ENCODE data around the gene FSHB. TPM values are rescaled to one million over a fixed set of nuclear protein-coding genes. Genes with fewer than 3 reads are reported as not detected.

The FSHB gene
- total RNA-seq, 2 experiments from 2014 or later, result not detected

DNA sequence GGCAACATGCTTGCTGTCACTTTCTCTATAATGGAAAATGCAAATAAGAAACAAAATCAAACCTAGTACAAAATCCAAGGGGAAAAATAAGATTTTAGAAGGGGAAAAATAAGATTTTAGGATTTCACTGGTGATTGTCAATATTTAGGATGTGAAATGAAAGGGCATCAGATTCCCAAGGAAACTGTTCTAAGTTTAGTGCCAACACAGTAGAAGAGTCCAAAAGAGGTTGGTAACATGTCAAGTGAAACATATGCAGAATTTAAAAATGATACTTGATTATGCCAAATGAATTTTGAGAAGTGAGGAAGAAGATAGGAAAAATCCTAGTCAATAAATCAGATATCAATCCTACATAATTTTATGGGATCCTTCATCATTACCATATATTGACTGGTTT, 46.4 kb downstream of the FSHB start:
- no peaks in the 10 kb centered on the region for H3K79me2 ChIP-seq (ENCODE audit: insufficient read depth, low read depth, low read length)
- no TSS peak for BruUV-seq (replicated peaks)
- CTCF ChIA-PET (ENCODE audit: unreplicated experiment), result no interaction called here
- no peaks in the 10 kb centered on the region for H3K9me3 ChIP-seq (ENCODE audit: low read length)
- TF ChIP-seq, protein P1, sequence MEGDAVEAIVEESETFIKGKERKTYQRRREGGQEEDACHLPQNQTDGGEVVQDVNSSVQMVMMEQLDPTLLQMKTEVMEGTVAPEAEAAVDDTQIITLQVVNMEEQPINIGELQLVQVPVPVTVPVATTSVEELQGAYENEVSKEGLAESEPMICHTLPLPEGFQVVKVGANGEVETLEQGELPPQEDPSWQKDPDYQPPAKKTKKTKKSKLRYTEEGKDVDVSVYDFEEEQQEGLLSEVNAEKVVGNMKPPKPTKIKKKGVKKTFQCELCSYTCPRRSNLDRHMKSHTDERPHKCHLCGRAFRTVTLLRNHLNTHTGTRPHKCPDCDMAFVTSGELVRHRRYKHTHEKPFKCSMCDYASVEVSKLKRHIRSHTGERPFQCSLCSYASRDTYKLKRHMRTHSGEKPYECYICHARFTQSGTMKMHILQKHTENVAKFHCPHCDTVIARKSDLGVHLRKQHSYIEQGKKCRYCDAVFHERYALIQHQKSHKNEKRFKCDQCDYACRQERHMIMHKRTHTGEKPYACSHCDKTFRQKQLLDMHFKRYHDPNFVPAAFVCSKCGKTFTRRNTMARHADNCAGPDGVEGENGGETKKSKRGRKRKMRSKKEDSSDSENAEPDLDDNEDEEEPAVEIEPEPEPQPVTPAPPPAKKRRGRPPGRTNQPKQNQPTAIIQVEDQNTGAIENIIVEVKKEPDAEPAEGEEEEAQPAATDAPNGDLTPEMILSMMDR (conservative IDR thresholded peaks at IDR 0.05; ENCODE audit: low read length), result no peak
- no peak for TF ChIP-seq EZH2phosphoT487 (IDR thresholded peaks at IDR 0.05; ENCODE audit: borderline replicate concordance, low read depth, low read length)
- H3K27ac ChIP-seq (ENCODE audit: low read depth, low read length, poor library complexity, severe bottlenecking), result no peak overlapping the region
- POLR2A ChIA-PET, result no interaction called here
- DNase-seq (ENCODE audit: low spot score), result no peak
- no peak overlapping the region for H2AFZ ChIP-seq (ENCODE audit: low read length)
- intact Hi-C loops (cut with micrococcal nuclease; ENCODE audit: unreplicated experiment), result no loop called here
- peaks cover 4% of the 10 kb centered on the region for H3K4me1 ChIP-seq (ENCODE audit: insufficient read depth, low read length, poor library complexity, severe bottlenecking)
- no peak overlapping the region for H3K4me3 ChIP-seq (ENCODE audit: low read depth, low read length, poor library complexity, severe bottlenecking)
- H3K36me3 ChIP-seq (ENCODE audit: insufficient read depth, low read length), result no peaks in the 10 kb centered on the region
- no peaks in the 10 kb centered on the region for H4K20me1 ChIP-seq (ENCODE audit: insufficient read depth, low read length)
- H3K9me2 ChIP-seq (ENCODE audit: insufficient read depth, low read length), result no peaks in the 10 kb centered on the region
- no peak overlapping the region for H3K4me2 ChIP-seq (ENCODE audit: low read length)

GRCh38 chr11:30279796-30280195, 49.0 kb downstream of the FSHB start:
- H3K79me2 ChIP-seq (ENCODE audit: insufficient read depth, low read depth, low read length), result no peaks in the 10 kb centered on the region
- BruUV-seq (replicated peaks), result no TSS peak
- no peak overlapping the region for H3K4me2 ChIP-seq (ENCODE audit: low read length)
- no peaks in the 10 kb centered on the region for H4K20me1 ChIP-seq (ENCODE audit: insufficient read depth, low read length)
- H3K9me3 ChIP-seq (ENCODE audit: low read length), result no peaks in the 10 kb centered on the region
- no peak for TF ChIP-seq EZH2phosphoT487 (IDR thresholded peaks at IDR 0.05; ENCODE audit: borderline replicate concordance, low read depth, low read length)
- TF ChIP-seq, protein P1 (conservative IDR thresholded peaks at IDR 0.05; ENCODE audit: low read length), result no peak
- no peak overlapping the region for H2AFZ ChIP-seq (ENCODE audit: low read length)
- ChIA-PET POLR2A (interaction anchor here (0.6 to 0.7 kb wide), 3 partner anchors 26 to 609 kb away, joined by 3 to 8 read pairs (median 3); no protein-coding TSS in a partner anchor), CTCF (ENCODE audit: unreplicated experiment) (no interaction called here)
- peaks cover 7% of the 10 kb centered on the region for H3K4me1 ChIP-seq (ENCODE audit: insufficient read depth, low read length, poor library complexity, severe bottlenecking)
- DNase-seq (ENCODE audit: low spot score), result no peak
- intact Hi-C loops (cut with micrococcal nuclease; ENCODE audit: unreplicated experiment), result no loop called here
- no peaks in the 10 kb centered on the region for H3K36me3 ChIP-seq (ENCODE audit: insufficient read depth, low read length)
- no peak overlapping the region for H3K4me3 ChIP-seq (ENCODE audit: low read depth, low read length, poor library complexity, severe bottlenecking)
- no peaks in the 10 kb centered on the region for H3K9me2 ChIP-seq (ENCODE audit: insufficient read depth, low read length)
- H3K27ac ChIP-seq (ENCODE audit: low read depth, low read length, poor library complexity, severe bottlenecking), result no peak overlapping the region

GRCh38 chr11:30281476-30282288, 50.9 kb downstream of the FSHB start:
- no TSS peak for BruUV-seq (replicated peaks)
- Histone ChIP-seq H3K36me3 (ENCODE audit: insufficient read depth, low read length) (no peaks in the 10 kb centered on the region), H3K9me2 (ENCODE audit: insufficient read depth, low read length) (no peaks in the 10 kb centered on the region), H3K4me3 (ENCODE audit: low read depth, low read length, poor library complexity, severe bottlenecking) (no peak overlapping the region), H3K4me1 (ENCODE audit: insufficient read depth, low read length, poor library complexity, severe bottlenecking) (peaks cover 7% of the 10 kb centered on the region), H3K9me3 (ENCODE audit: low read length) (no peaks in the 10 kb centered on the region), H2AFZ (ENCODE audit: low read length) (no peak overlapping the region), H3K4me2 (ENCODE audit: low read length) (no peak overlapping the region), H3K79me2 (ENCODE audit: insufficient read depth, low read depth, low read length) (no peaks in the 10 kb centered on the region), H3K27ac (ENCODE audit: low read depth, low read length, poor library complexity, severe bottlenecking) (no peak overlapping the region), H4K20me1 (ENCODE audit: insufficient read depth, low read length) (no peaks in the 10 kb centered on the region)
- TF ChIP-seq EZH2phosphoT487 (IDR thresholded peaks at IDR 0.05; ENCODE audit: borderline replicate concordance, low read depth, low read length), result no peak
- TF ChIP-seq, protein P1 (conservative IDR thresholded peaks at IDR 0.05; ENCODE audit: low read length), result no peak
- no peak for DNase-seq (ENCODE audit: low spot score)
- CTCF ChIA-PET (ENCODE audit: unreplicated experiment), result no interaction called here
- intact Hi-C loops (cut with micrococcal nuclease; ENCODE audit: unreplicated experiment), result no loop called here
- POLR2A ChIA-PET, result interaction anchor here (0.9 to 1.1 kb wide), 2 partner anchors 11 to 60 kb away, joined by 3 read pairs; no protein-coding TSS in a partner anchor
